ENCODE data around the gene PGP.

PGP gene

DNA sequence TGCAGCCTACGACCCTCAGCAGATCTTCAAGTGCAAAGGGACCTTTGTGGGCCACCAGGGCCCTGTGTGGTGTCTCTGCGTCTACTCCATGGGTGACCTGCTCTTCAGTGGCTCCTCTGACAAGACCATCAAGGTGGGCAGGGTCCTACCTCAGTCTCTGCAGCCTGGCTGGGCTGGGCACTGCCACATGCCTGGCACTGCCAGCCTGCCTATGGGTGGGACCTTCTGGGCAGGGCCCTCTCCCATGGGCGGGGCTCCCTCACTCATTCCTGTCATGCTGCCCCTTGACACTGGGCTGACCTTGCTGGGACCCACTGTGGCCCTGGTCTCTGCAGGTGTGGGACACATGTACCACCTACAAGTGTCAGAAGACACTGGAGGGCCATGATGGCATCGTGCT lies 40.7 kb downstream of the PGP start:
- no peak overlapping the region for H3K4me3 ChIP-seq (ENCODE audit: low read depth, low read length)
- DNase-seq (ENCODE audit: low read depth) = no peak

GRCh38 chr16:2173366-2173765 lies 41.3 kb downstream of the PGP start:
- H3K4me3 ChIP-seq (ENCODE audit: low read depth, low read length) = no peak overlapping the region
- DNase-seq (ENCODE audit: low read depth) = no peak

GRCh38 chr16:2172688-2173335 lies 41.8 kb downstream of the PGP start:
- H3K4me3 ChIP-seq (ENCODE audit: low read depth, low read length) = no peak overlapping the region
- no peak for DNase-seq (ENCODE audit: low read depth)

- no peak overlapping the region for H3K4me3 ChIP-seq (ENCODE audit: low read depth, low read length)
- DNase-seq (ENCODE audit: low read depth) = no peak
These were observed 43.0 kb downstream of the PGP start for GRCh38 chr16:2171601-2172178.

DNA sequence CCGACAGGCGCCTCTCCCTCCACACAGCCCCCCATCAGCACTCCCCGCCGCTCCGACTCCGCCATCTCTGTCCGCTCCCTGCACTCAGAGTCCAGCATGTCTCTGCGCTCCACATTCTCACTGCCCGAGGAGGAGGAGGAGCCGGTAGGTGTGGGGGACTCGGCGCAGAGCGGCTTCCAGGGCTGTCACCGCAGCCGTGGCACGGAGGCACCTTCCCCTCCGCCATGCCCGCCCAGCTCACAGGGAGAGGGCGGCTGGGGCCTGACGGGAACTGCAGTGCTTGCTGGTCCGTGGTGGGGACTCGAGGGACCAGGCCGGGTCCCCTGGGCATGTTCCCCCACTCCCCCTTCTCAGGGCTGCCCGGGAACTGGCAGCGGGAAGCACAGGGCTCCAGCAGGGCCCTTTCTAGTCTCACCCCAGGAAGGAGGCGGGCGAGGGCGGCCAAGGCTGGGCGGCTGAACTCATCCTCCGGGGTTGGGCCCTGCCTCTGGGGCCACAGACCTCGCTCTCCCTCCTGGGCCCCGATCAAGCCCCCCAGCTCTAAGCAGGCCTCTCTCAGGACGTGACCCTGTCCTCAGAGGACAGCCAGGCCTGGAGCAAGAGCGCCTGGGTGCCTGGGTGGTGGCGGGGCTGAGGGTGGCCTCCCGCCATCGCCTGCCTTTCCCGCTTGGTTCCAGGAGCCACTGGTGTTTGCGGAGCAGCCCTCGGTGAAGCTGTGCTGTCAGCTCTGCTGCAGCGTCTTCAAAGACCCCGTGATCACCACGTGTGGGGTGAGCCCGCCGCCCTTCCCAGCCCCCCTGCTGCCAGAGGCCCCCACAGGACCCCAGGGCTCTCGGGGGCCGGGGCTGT lies 43.8 kb downstream of the PGP start:
- no peak for DNase-seq (ENCODE audit: low read depth)
- H3K4me3 ChIP-seq (ENCODE audit: low read depth, low read length) = no peak overlapping the region

- DNase-seq (ENCODE audit: low read depth) = no peak
These were observed 44.6 kb downstream of the PGP start for GRCh38 chr16:2170080-2170479.

GRCh38 chr16:2167068-2167638 lies 47.5 kb downstream of the PGP start:
- no peak overlapping the region for H3K4me3 ChIP-seq (ENCODE audit: low read depth, low read length)
- no peak for DNase-seq (ENCODE audit: low read depth)

More at GRCh38 chr16:2170080-2170479, 44.6 kb downstream of the PGP start:
- H3K4me3 ChIP-seq (ENCODE audit: low read depth, low read length) = no peak overlapping the region

DNA sequence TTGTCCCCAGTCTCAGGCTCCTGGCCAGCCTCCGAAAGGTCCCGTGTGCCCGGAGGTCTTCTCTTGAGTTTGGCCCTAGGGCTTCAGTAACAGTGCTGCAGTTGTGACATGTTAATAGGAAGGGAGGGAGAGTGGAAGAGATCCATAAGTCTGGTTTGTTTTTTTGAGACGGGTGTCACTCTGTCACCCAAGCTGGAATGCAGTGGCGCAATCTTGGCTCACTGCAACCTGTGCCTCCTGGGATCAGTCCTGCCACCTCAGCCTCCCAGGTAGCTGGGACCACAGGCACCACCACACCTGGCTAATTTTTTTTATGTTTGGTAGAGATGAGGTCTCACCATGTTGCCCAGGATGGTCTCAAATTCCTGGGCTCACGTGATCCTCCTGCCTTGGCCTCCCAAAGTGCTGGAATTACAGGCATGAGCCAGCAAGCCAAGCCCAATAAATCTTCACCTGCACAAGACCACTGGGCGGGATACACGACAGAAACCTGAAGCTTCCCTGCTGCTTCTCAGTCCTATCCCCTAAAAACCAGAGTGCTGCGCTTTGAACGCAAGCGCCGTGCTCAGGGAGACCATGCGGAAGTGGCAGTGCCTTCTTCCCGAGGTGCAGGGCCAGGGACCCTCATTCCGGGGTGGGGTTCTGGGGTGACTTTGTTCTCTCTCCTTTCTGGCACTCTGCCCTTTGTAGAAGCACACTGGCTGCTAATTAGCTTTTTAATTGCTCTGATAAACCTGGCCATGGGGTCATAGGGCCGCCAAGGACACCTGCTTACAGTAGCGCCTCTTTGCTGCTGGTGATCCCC lies 48.2 kb downstream of the PGP start:
- DNase-seq (ENCODE audit: low read depth) = no peak
- H3K4me3 ChIP-seq (ENCODE audit: low read depth, low read length) = no peak overlapping the region

GRCh38 chr16:2165861-2166260 lies 48.8 kb downstream of the PGP start:
- no peak overlapping the region for H3K4me3 ChIP-seq (ENCODE audit: low read depth, low read length)
- DNase-seq (ENCODE audit: low read depth) = no peak

DNA sequence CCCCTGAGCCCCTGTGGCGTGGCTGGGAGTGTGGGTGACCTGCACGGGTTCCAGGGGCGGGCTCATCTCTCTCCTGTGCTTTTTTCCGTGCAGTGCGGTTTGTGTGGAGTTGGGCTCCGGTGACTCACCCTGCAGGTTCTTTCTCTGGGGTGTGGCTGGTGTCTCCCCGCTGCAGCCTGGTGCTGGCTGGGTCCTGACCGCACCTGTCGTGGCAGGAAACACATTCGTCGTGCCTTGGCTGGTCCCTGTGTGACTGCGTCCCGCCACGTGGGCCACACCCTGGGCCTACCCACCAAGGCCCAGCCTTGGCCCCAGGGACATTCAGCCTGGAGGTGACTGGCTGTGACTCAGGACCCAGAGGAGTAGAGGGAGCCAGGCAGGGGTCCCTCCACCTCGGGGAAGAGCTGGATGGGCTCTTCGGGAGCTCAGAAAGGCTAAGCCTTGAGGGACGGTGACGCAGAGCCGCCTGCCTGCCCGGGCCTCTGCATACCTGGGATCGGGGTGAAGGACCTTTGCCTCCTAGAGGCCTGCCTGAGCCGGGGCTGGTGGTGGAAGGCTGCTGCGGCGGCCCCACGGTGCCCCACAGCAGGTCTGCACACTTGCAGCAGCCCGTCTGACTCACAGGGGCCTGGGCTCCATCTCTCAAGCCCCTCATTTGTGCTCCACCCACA lies 51.3 kb downstream of the PGP start:
- DNase-seq (ENCODE audit: low read depth) = no peak
- H3K4me3 ChIP-seq (ENCODE audit: low read depth, low read length) = no peak overlapping the region

- no peak for DNase-seq (ENCODE audit: low read depth)
- no peak overlapping the region for H3K4me3 ChIP-seq (ENCODE audit: low read depth, low read length)
These were observed 51.9 kb downstream of the PGP start for GRCh38 chr16:2162676-2163118.

- no peak for DNase-seq (ENCODE audit: low read depth)
- no peak overlapping the region for H3K4me3 ChIP-seq (ENCODE audit: low read depth, low read length)
These were observed 52.7 kb downstream of the PGP start for GRCh38 chr16:2161911-2162310.

All from skeletal muscle cell (primary cell).